Upper lobe of left lung (tissue), 6 donors: ENCODE results near the gene B3GALT5. TPM values are rescaled to one million over a fixed set of nuclear protein-coding genes. Genes with fewer than 3 reads are reported as not detected.

Source experiments
- ATAC-seq, 2 donors: fragments of 200-7000 bp; cut with Tn5 transposase; one replicate each; pipeline ENCODE4 v1.9.1; 2022; ENCODE audit warnings: mild to moderate bottlenecking in 2 of 2, moderate library complexity in 2 of 2; ENCODE audit not compliant: low FRiP score in 2 of 2
- DNase-seq, 2 donors: peaks; one replicate each; pipeline ENCODE4 v3.0.0-alpha.2; 2019 to 2020
- H3K27ac ChIP-seq, 4 donors: fragments of 200-600 bp; sonication (generic); one replicate each; pipeline ENCODE4 v1.5.1; 2016 to 2019
- H3K27me3 ChIP-seq, 4 donors: fragments of 200-600 bp; sonication (generic); one replicate each; pipeline ENCODE4 v1.5.1; 2017 to 2019
- H3K36me3 ChIP-seq, 4 donors: fragments of 200-600 bp; sonication (generic); one replicate each; pipeline ENCODE4 v1.5.1; 2016 to 2019
- H3K4me1 ChIP-seq, 4 donors: fragments of 200-600 bp; sonication (generic); one replicate each; pipeline ENCODE4 v1.5.1; 2018 to 2019
- H3K4me3 ChIP-seq, 4 donors: fragments of 200-600 bp; sonication (generic); one replicate each; pipeline ENCODE4 v1.5.1; 2017 to 2019; ENCODE audit warnings: mild to moderate bottlenecking in 2 of 4, moderate library complexity in 1 of 4
- H3K9me3 ChIP-seq, 4 donors: fragments of 200-600 bp; sonication (generic); one replicate each; pipeline ENCODE4 v1.5.1; 2018 to 2019
- CTCF ChIP-seq, 6 experiments: fragments of 450-650 bp in 4 of 6; fragments of 200-600 bp in 2 of 6; sonication (generic) in 2 of 6; IDR thresholded peaks; one replicate each; pipeline ENCODE4 v1.5.1; 2016 to 2019; ENCODE audit warnings: antibody characterized with exemption in 6 of 6
- EP300 ChIP-seq, 4 donors: sonication (generic); formaldehyde crosslinking; IDR thresholded peaks; one replicate each; pipeline ENCODE4 v1.5.1; 2017; ENCODE audit warnings: antibody characterized with exemption in 4 of 4, control low read depth in 2 of 4
- POLR2A ChIP-seq, 4 donors: fragments of 450-650 bp; IDR thresholded peaks; one replicate each; pipeline ENCODE4 v1.5.1; 2016 to 2017; ENCODE audit warnings: antibody characterized with exemption in 4 of 4, mild to moderate bottlenecking in 2 of 4
- POLR2AphosphoS5 ChIP-seq, 2 donors: sonication (generic); formaldehyde crosslinking; IDR thresholded peaks; one replicate each; pipeline ENCODE4 v1.5.1; 2017; ENCODE audit warnings: antibody characterized with exemption in 2 of 2
- WGBS, 2 donors: methylation state at CpG; one replicate each; pipeline ENCODE4 v1.1.5; 2017 to 2018; 5-methylcytosine and 5-hydroxymethylcytosine counted together
- total RNA-seq, 6 donors: library from RNA; depleted of rRNA in 4 of 6; stranded (reverse); fragments of >200 nt in 4 of 6; gene quantifications; one replicate each; pipeline versions ENCODE4 v1.1.0 to v1.2.1, GENCODE V29; 2016 to 2021
- donor health status: DM: no; HTN: no; CAD: no; lungs with moderate emphysema.
- donor health status: DM: no; HTN: yes; CAD: no; lungs with severe emphysema.

Gene B3GALT5
- total RNA-seq, 6 donors from 2014 or later, result under 0.01 to 0.71 (median 0.09) TPM; not detected in 1

- 64 to 77% methylated on average over 15 to 17 of the region's 17 CpGs for WGBS, 2 donors
- Histone ChIP-seq H3K27me3 (no peaks in the 10 kb centered on the region), H3K27ac (no peak overlapping the region), H3K36me3 (no peaks in the 10 kb centered on the region), H3K4me3 (no peak overlapping the region), H3K4me1 (no peaks in the 10 kb centered on the region), H3K9me3 (no peaks in the 10 kb centered on the region)
- no peak for DNase-seq
- no peak for ATAC-seq
- no peak for TF ChIP-seq POLR2A (IDR thresholded peaks at IDR 0.05)
- TF ChIP-seq POLR2AphosphoS5 (IDR thresholded peaks at IDR 0.05), result no peak
- no peak for TF ChIP-seq CTCF (IDR thresholded peaks at IDR 0.05)
- TF ChIP-seq EP300 (IDR thresholded peaks at IDR 0.05), result no peak
These were observed 54.1 kb downstream of the B3GALT5 start for GRCh38 chr21:39666681-39667315.

GRCh38 chr21:39667353-39667891 lies 54.7 kb downstream of the B3GALT5 start:
- DNase-seq (no peak), ATAC-seq (no peak)
- 88% methylated on average over 10 of the region's 10 CpGs for WGBS, 2 donors
- Histone ChIP-seq H3K27ac (no peak overlapping the region), H3K9me3 (no peaks in the 10 kb centered on the region), H3K27me3 (no peaks in the 10 kb centered on the region), H3K4me1 (no peaks in the 10 kb centered on the region), H3K4me3 (no peak overlapping the region), H3K36me3 (no peaks in the 10 kb centered on the region)
- TF ChIP-seq POLR2AphosphoS5 (IDR thresholded peaks at IDR 0.05) (no peak), EP300 (IDR thresholded peaks at IDR 0.05) (no peak), POLR2A (IDR thresholded peaks at IDR 0.05) (no peak), CTCF (IDR thresholded peaks at IDR 0.05) (no peak)

- Histone ChIP-seq H3K36me3 (no peaks in the 10 kb centered on the region), H3K4me3 (no peak overlapping the region), H3K4me1 (no peaks in the 10 kb centered on the region), H3K27ac (no peak overlapping the region), H3K27me3 (no peaks in the 10 kb centered on the region), H3K9me3 (no peaks in the 10 kb centered on the region)
- DNase-seq (no peak), ATAC-seq (no peak)
- WGBS, 2 donors, result 94 to 97% methylated on average over 9 of the region's 9 CpGs
- TF ChIP-seq CTCF (IDR thresholded peaks at IDR 0.05) (no peak), EP300 (IDR thresholded peaks at IDR 0.05) (no peak), POLR2A (IDR thresholded peaks at IDR 0.05) (no peak), POLR2AphosphoS5 (IDR thresholded peaks at IDR 0.05) (no peak)
These were observed 55.6 kb downstream of the B3GALT5 start for GRCh38 chr21:39668369-39668768.

GRCh38 chr21:39669485-39669884 lies 56.7 kb downstream of the B3GALT5 start:
- whole genome bisulfite sequencing, 2 donors, result 83 to 86% methylated on average over 9 of the region's 9 CpGs
- Histone ChIP-seq H3K36me3 (no peaks in the 10 kb centered on the region), H3K4me3 (no peak overlapping the region), H3K27me3 (no peaks in the 10 kb centered on the region), H3K9me3 (no peaks in the 10 kb centered on the region), H3K4me1 (no peaks in the 10 kb centered on the region), H3K27ac (no peak overlapping the region)
- TF ChIP-seq POLR2AphosphoS5 (IDR thresholded peaks at IDR 0.05), result no peak
- no peak for TF ChIP-seq CTCF (IDR thresholded peaks at IDR 0.05)
- no peak for TF ChIP-seq EP300 (IDR thresholded peaks at IDR 0.05)
- TF ChIP-seq POLR2A (IDR thresholded peaks at IDR 0.05), result no peak
- no peak for ATAC-seq
- no peak for DNase-seq
